HCT116 (cell line): Measurements from ENCODE around the gene BTBD16. TPM values are rescaled to one million over a fixed set of nuclear protein-coding genes. Genes with fewer than 3 reads are reported as not detected.
A peak's percentile ranks its signal among the peaks of the same experiment; 100 is the strongest.

Experiments used
- ATAC-seq: fragments of 200-7000 bp; cut with Tn5 transposase; 2 replicates; pipeline ENCODE4 v1.9.1; 2020; ENCODE audit warnings: mild to moderate bottlenecking, moderate library complexity
- BruUV-seq: library from RNA; stranded (reverse); fragments of 400-500 nt; replicated peaks from 2 replicates; lab custom pipeline; 2021; lab: Mats Ljungman, UMichigan
- CTCF ChIA-PET: fragments of 300-600 bp; sonication (Branson Sonifier 250); formaldehyde crosslinking; loops from one replicate; lab custom pipeline; 2021; ENCODE audit warnings: antibody characterized with exemption; lab: Charles Lee
- POLR2A ChIA-PET: fragments of 300-600, 350-600 bp; sonication (Branson Sonifier 250); formaldehyde crosslinking; loops from one replicate; lab custom pipeline; 2021; ENCODE audit warnings: antibody characterized with exemption; lab: Charles Lee
- RAD21 ChIA-PET, 2 experiments: fragments of 300-600 bp; sonication (Branson Sonifier 250); formaldehyde crosslinking; loops; one replicate each; lab custom pipeline; 2023; ENCODE audit warnings: low total read pairs in 2 of 2; ENCODE audit not compliant: uncharacterized antibody in 2 of 2, unreplicated experiment in 2 of 2, low non-redundant PET in 1 of 2; lab: Charles Lee
- DNase-seq: peaks from one replicate; pipeline ENCODE4 v3.0.0-alpha.2; 2010; ENCODE audit warnings: low read depth, low spot score
- H2AFZ ChIP-seq: fragments of 200-600 bp; shearing (Covaris generic), sonication (generic); 2 replicates; pipeline ENCODE4 v1.6.1; 2017; ENCODE audit warnings: low read depth, mixed run types, mixed read lengths, antibody characterized with exemption, low read length; ENCODE audit not compliant: poor library complexity, severe bottlenecking
- H3K27ac ChIP-seq: 2 replicates; pipeline ENCODE4 v1.5.1; 2012; ENCODE audit warnings: low read depth, low read length
- H3K27me3 ChIP-seq: fragments of 200-600 bp; sonication (generic); 2 replicates; pipeline ENCODE4 v1.6.1; 2016; ENCODE audit warnings: mixed run types, low read length, mixed read lengths; ENCODE audit not compliant: insufficient read depth
- H3K36me3 ChIP-seq, 2 experiments: fragments of 200-500 bp in 1 of 2; fragments of 200-600 bp in 1 of 2; sonication (Bioruptor generic) in 1 of 2; sonication (generic) in 1 of 2; 2 replicates each; pipeline versions ENCODE4 v1.5.1 to v1.6.1; 2014 to 2016; ENCODE audit warnings: low read length in 2 of 2, inconsistent platforms in 1 of 2, mixed read lengths in 1 of 2, mixed run types in 1 of 2; ENCODE audit not compliant: insufficient read depth in 2 of 2, control insufficient read depth in 1 of 2
- H3K4me1 ChIP-seq, 2 experiments: fragments of 200-600 bp in 1 of 2; sonication (generic) in 1 of 2; 2 replicates each; pipeline versions ENCODE4 v1.5.1 to v1.6.1; 2012 to 2017; ENCODE audit warnings: low read length in 2 of 2, inconsistent platforms in 1 of 2, mild to moderate bottlenecking in 1 of 2, mixed read lengths in 1 of 2, mixed run types in 1 of 2, moderate library complexity in 1 of 2; ENCODE audit not compliant: insufficient read depth in 2 of 2, control insufficient read depth in 1 of 2
- H3K4me2 ChIP-seq: fragments of 200-600 bp; sonication (generic); 2 replicates; pipeline ENCODE4 v1.6.1; 2017; ENCODE audit warnings: mixed run types, low read length, mixed read lengths
- H3K4me3 ChIP-seq, 2 experiments: fragments of 200-600 bp in 1 of 2; sonication (generic) in 1 of 2; replicated peaks in 1 of 2; 2 replicates each; pipeline ENCODE4 v1.5.1; 2011 to 2016; ENCODE audit warnings: low read length in 2 of 2, control low read depth in 1 of 2, low read depth in 1 of 2, mild to moderate bottlenecking in 1 of 2, mixed read lengths in 1 of 2, mixed run types in 1 of 2
- H3K79me2 ChIP-seq: fragments of 200-600 bp; sonication (generic); 2 replicates; pipeline ENCODE4 v1.6.1; 2017; ENCODE audit warnings: mild to moderate bottlenecking, mixed run types, low read length, moderate library complexity, mixed read lengths; ENCODE audit not compliant: insufficient read depth
- H3K9ac ChIP-seq: fragments of 200-600 bp; sonication (generic); 2 replicates; pipeline ENCODE4 v1.6.1; 2016; ENCODE audit warnings: low read length, mixed read lengths
- H3K9me2 ChIP-seq: fragments of 200-600 bp; sonication (generic), shearing (Covaris generic); 2 replicates; pipeline ENCODE4 v1.6.1; 2017; ENCODE audit warnings: mixed run types, mild to moderate bottlenecking, moderate library complexity; ENCODE audit not compliant: insufficient read depth
- H3K9me3 ChIP-seq, 2 experiments: fragments of 200-500 bp in 1 of 2; fragments of 200-600 bp in 1 of 2; sonication (Bioruptor generic) in 1 of 2; sonication (generic) in 1 of 2; 2 replicates each; pipeline ENCODE4 v1.6.1; 2014 to 2017; ENCODE audit warnings: low read length in 2 of 2, mixed read lengths in 2 of 2, inconsistent platforms in 1 of 2, low read depth in 1 of 2, mild to moderate bottlenecking in 1 of 2, mixed run types in 1 of 2, moderate library complexity in 1 of 2; ENCODE audit not compliant: control insufficient read depth in 1 of 2, insufficient read depth in 1 of 2
- H4K20me1 ChIP-seq: fragments of 200-600 bp; sonication (generic), shearing (Covaris generic); 2 replicates; pipeline ENCODE4 v1.6.1; 2017; ENCODE audit warnings: mixed run types, mild to moderate bottlenecking, moderate library complexity; ENCODE audit not compliant: insufficient read depth
- CEBPB ChIP-seq: IDR thresholded peaks from 2 replicates; pipeline ENCODE4 v1.6.1; 2012; ENCODE audit warnings: low read depth
- EGR1 ChIP-seq: IDR thresholded peaks from 2 replicates; pipeline ENCODE4 v1.6.1; 2012; ENCODE audit warnings: low read depth
- EZH2phosphoT487 ChIP-seq: fragments of 200-600 bp; IDR thresholded peaks from 2 replicates; pipeline ENCODE4 v1.6.1; 2018; ENCODE audit warnings: antibody characterized with exemption, borderline replicate concordance
- ZNF274 ChIP-seq: fragments of 200-500 bp; sonication (Bioruptor generic); IDR thresholded peaks from 2 replicates; pipeline ENCODE4 v1.6.1; 2014; ENCODE audit warnings: mild to moderate bottlenecking, low read depth, low read length, inconsistent platforms
- intact Hi-C: fragments of 100-400 bp; cut with micrococcal nuclease; formaldehyde crosslinking; loops from 2 replicates; pipeline ENCODE4 v1.10.0; 2022
- total RNA-seq: library from RNA; stranded (reverse); gene quantifications from one replicate; pipeline ENCODE4 v1.2.1, GENCODE V29; 2021; ENCODE audit not compliant: unreplicated experiment

The BTBD16 gene
- total RNA-seq, 1 experiment from 2014 or later = 0.27 TPM

GRCh38 chr10:122301055-122301810 lies 30.1 kb downstream of the BTBD16 start:
- Histone ChIP-seq H3K9ac (no peak overlapping the region), H3K4me2 (no peak overlapping the region), H3K27me3 (no peaks in the 10 kb centered on the region), H3K36me3 (no peaks in the 10 kb centered on the region), H3K79me2 (no peaks in the 10 kb centered on the region), H3K4me3 (no peak overlapping the region), H3K4me1 (peaks cover 0 to 11% of the 10 kb centered on the region in 2 experiments; a peak in 2 of 4 replicates), H3K9me3 (peaks cover 0 to 10% of the 10 kb centered on the region in 2 experiments; a peak in 1 of 4 replicates), H3K27ac (no peak overlapping the region), H3K9me2 (no peaks in the 10 kb centered on the region), H2AFZ (no peak overlapping the region), H4K20me1 (no peaks in the 10 kb centered on the region)
- RAD21 ChIA-PET = no interaction called here
- POLR2A ChIA-PET = no interaction called here
- BruUV-seq = no TSS peak
- no peak for ATAC-seq
- intact Hi-C loops = no loop called here
- CTCF ChIA-PET = interaction anchor here (2.0 kb wide), 1 partner anchor 265 kb away, joined by 7 read pairs; no protein-coding TSS in a partner anchor
- DNase-seq = no peak
- TF ChIP-seq CEBPB (peak; percentile 91), ZNF274 (no peak)

DNA sequence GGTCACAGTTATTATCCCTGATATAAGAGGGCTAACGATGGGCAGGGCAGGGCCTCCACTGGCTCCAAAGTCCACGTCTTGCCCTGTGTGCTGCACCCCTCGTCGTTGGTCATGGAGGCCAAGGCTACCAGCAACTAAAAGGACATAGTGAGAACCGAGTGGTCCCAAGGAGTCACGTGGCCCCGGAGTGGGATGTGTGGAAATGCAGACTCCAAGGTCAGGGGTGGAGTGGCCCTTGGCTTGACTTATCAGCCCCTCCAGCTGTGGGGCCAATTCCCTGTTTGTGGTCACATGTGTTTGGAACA lies 30.7 kb downstream of the BTBD16 start:
- Histone ChIP-seq H3K27me3 (no peaks in the 10 kb centered on the region), H3K4me1 (peaks cover 0 to 14% of the 10 kb centered on the region in 2 experiments; a peak in 3 of 4 replicates), H2AFZ (no peak overlapping the region), H3K27ac (no peak overlapping the region), H3K36me3 (no peaks in the 10 kb centered on the region), H3K9me2 (no peaks in the 10 kb centered on the region), H3K9ac (no peak overlapping the region), H3K4me3 (no peak overlapping the region), H4K20me1 (no peaks in the 10 kb centered on the region), H3K4me2 (no peak overlapping the region), H3K79me2 (no peaks in the 10 kb centered on the region), H3K9me3 (peaks cover 0 to 10% of the 10 kb centered on the region in 2 experiments; a peak in 1 of 4 replicates)
- intact Hi-C loops = no loop called here
- TF ChIP-seq EZH2phosphoT487 = no peak
- TF ChIP-seq EGR1 = no peak
- no peak for DNase-seq
- RAD21 ChIA-PET = no interaction called here
- ATAC-seq = no peak
- BruUV-seq = no TSS peak
- CTCF ChIA-PET = interaction anchor here (1.2 to 2.0 kb wide), 2 partner anchors 133 to 264 kb away, joined by 7 to 8 read pairs; no protein-coding TSS in a partner anchor
- POLR2A ChIA-PET = no interaction called here
